ENCODE results near the gene APOO.
"Not testable (repeated sequence)": the region's sequence is repeated elsewhere in the genome, so short reads cannot be mapped to it uniquely, and the experiment has no call there.

The APOO gene

GRCh38 chrX:23902419-23902818 is 5.3 kb downstream of the APOO start:
- DNase-seq, result no peak

GRCh38 chrX:23901805-23902204 is 5.9 kb downstream of the APOO start:
- peak; percentile 27 for DNase-seq

- DNase-seq, result no peak
These were observed 6.7 kb downstream of the APOO start for GRCh38 chrX:23901060-23901459.

GRCh38 chrX:23900220-23900797 is 7.4 kb downstream of the APOO start:
- no peak for DNase-seq

GRCh38 chrX:23898412-23898959 is 9.3 kb downstream of the APOO start:
- no peak for DNase-seq

GRCh38 chrX:23896981-23897380 is 10.8 kb downstream of the APOO start:
- DNase-seq, result no peak

GRCh38 chrX:23896539-23896938 is 11.2 kb downstream of the APOO start:
- DNase-seq, result not testable (repeated sequence)

GRCh38 chrX:23894993-23895392 is 12.7 kb downstream of the APOO start:
- DNase-seq, result not testable (repeated sequence)

- no peak for DNase-seq
These were observed 16.8 kb downstream of the APOO start for GRCh38 chrX:23890933-23891332.

GRCh38 chrX:23888887-23889501 is 18.7 kb downstream of the APOO start:
- DNase-seq, result no peak

GRCh38 chrX:23887918-23888317 is 19.8 kb downstream of the APOO start:
- DNase-seq, result no peak

- no peak for DNase-seq
These were observed 20.3 kb downstream of the APOO start for GRCh38 chrX:23887451-23887850.

- DNase-seq, result no peak
These were observed 21.9 kb downstream of the APOO start for GRCh38 chrX:23885803-23886202.

- no peak for DNase-seq
These were observed 23.2 kb downstream of the APOO start for GRCh38 chrX:23884427-23885024.

GRCh38 chrX:23883737-23884354 is 23.9 kb downstream of the APOO start:
- no peak for DNase-seq

GRCh38 chrX:23879380-23880090 is 28.2 kb downstream of the APOO start:
- DNase-seq, result no peak

GRCh38 chrX:23871905-23872546 is 35.7 kb downstream of the APOO start:
- no peak for DNase-seq

- DNase-seq, result no peak
These were observed 37.7 kb downstream of the APOO start for GRCh38 chrX:23870041-23870440.

GRCh38 chrX:23864742-23865326 is 42.9 kb downstream of the APOO start:
- DNase-seq, result no peak

- not testable (repeated sequence) for DNase-seq
These were observed 45.8 kb downstream of the APOO start for GRCh38 chrX:23861952-23862351.

- no peak for DNase-seq
These were observed 46.4 kb downstream of the APOO start for GRCh38 chrX:23861215-23861896.

- DNase-seq, result not testable (repeated sequence)
These were observed 48.5 kb downstream of the APOO start for GRCh38 chrX:23859238-23859637.
